Nucleus accumbens (tissue), 56 donors: ENCODE results near the gene CPEB4.

ENCODE experiments used
- DNase-seq, 56 donors: peaks; one replicate each; lab custom pipeline; 2025; lab: John Stamatoyannopoulos, UW

Gene CPEB4

DNA sequence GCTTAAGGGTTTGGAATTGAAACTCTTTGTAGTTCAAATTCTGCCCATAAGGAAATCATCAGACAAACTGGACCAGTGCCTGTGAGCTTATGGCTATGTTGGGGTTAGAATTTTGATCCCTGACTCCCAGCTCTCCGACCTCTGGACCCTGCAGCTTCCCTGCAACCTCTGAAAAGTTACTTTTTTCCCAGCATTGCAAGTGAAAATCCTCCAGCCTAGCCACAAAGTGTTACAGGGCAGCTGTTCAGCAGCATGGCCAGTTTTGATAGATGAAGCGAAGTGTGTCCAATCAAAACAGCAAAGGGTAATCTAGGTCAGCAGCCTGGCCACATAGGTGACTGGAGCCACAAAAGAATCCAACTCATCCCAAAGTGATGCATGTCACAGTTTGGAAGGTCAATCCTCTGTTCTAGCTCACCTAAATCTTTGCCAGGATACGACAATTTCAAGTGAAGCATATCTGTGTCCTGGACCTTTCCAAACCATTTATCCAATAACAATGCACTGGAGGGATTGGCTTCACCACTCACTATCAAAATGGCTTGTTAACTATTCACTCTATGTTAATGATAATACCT, 4.7 kb upstream of the CPEB4 start:
- no peak for DNase-seq

DNA sequence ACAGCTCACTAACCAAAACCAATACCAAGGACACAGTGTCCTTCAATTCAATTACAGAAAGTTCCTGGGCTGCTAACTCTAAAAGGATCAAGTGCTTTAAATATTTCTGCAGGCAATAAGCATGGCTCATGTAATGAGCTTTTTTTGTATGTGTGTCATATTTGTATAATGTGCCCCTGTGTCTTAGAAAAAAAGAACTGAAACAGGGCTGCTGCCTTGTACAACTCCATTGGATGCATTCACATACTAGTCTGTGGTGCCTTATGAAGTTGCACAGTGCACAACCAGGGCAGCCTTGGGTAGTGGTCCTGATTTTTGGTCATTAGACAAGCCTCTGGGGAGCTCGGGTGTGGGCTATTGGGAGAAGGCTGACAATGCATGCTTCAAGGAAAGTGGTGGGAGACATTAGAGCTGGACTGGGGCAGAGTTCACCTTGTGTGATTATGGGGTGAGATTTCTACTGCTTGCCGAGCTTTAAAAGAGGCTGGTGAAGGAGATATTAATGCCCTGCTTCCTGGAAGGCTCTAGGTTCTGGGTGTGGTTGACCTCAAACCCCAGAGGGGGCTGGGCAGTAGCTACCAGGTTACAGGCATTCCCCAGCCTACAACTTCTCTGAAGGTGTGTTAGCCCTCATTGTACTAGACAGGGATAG, 3.6 kb upstream of the CPEB4 start:
- no peak for DNase-seq

- no peak for DNase-seq
Measured at GRCh38 chr5:173885054-173885443, 3.1 kb upstream of the CPEB4 start.

- DNase-seq = no peak
Measured at GRCh38 chr5:173885475-173886010, 2.6 kb upstream of the CPEB4 start.

- DNase-seq = no peak
Measured at GRCh38 chr5:173886150-173886549, 2.0 kb upstream of the CPEB4 start.

GRCh38 chr5:173888473-173889131, 453 bp downstream of the CPEB4 start:
- DNase-seq = peak in 6 of 56 donors; percentile 14 to 40 (median 24)

DNA sequence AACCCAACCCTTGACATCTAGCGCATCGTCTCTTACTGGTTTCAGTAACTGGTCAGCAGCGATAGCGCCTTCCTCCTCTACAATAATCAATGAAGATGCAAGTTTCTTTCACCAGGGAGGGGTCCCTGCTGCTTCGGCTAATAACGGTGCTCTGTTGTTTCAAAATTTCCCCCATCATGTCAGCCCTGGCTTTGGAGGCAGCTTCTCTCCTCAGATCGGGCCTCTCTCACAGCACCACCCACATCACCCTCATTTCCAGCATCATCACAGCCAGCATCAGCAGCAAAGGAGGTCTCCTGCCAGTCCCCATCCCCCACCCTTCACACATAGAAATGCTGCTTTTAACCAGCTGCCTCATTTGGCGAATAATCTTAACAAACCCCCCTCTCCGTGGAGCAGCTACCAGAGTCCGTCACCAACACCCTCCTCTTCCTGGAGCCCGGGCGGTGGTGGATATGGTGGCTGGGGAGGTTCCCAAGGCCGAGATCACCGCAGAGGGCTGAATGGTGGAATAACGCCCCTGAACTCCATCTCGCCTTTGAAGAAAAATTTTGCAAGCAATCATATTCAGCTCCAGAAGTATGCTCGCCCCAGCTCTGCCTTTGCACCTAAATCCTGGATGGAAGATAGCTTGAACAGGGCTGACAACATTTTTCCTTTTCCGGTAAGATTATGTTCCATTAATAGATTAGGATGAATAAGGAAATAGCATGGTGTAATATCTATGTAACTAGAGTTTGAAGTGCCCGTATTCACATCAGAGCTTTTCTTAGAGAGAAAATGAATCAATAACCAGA, 2.2 kb downstream of the CPEB4 start:
- DNase-seq = peak in 48 of 56 donors; percentile 27 to 86 (median 62)

DNA sequence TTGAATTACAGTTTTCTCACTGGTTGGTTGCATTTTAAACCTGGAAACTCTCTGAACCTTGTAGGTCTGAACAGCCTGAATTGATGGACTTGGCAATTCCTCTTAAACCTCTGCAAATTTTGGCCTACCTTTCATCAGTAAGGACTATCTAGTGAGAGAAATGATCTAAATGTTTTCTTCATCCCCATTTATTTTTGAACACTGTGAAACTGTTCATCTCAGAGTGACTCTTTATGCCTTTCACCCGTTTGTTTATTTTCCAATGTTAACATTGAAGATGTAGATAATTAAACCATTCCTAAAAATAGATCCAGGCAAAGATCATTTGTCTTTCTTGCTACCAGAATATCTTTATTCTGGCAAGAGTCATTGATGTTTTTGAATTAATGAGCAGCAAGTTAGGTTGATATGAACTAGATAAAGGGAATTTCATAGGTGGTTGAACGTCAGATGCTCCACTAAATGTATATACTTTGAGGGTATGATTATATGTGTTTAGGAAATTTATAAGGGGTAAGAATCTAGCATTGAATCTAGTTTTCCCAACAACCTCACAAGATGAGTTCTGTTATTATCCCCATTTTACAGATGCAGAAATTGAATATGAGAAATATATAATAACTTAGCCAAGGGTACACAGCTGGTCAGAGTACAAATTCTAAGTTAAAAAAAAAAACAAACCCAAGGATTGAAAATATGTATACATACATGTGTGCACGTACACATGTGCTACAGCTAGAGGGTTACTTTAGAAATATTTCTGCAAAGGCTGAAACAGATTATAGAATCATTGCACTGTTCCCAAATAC, 3.4 kb downstream of the CPEB4 start:
- no peak for DNase-seq

GRCh38 chr5:173893192-173893561, 5.0 kb downstream of the CPEB4 start:
- DNase-seq = no peak

DNA sequence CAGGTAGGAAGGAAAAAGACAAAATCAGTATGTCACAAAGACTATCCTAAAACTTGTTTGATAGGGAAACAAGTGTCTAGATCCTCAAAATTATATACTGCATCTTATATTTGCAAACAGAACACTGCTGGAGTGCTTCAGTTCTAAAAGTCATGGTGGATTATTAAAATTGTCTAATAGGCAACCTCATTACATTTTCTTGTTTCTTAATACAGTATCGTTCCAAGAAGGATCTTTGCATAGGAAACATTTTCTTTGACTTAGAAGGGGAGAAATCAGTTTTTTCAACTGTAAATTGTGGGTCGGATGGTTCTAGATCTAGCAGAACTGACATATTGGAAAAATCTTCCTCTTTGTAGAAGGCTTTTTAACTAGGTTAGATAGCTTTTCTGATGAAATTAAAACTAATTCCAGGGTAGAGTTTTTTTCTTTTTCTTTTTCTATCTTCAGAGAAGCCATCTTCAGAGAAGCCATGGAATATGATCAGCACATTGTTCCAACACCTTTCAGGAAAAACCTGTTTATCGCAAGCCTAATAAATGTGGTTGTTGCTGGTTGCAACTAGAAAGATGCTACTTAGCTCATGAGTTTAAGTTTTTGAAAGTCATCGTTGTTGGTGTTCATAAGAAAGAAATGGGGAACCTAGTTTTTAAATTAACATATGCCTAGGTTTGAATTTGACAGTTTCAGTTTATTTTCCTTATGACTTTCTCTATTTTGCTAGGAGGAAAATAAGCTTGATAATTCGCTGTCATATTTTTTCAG, 7.4 kb downstream of the CPEB4 start:
- DNase-seq = no peak

- DNase-seq = no peak
Measured at GRCh38 chr5:173896631-173897030, 8.5 kb downstream of the CPEB4 start.

- no peak for DNase-seq
Measured at GRCh38 chr5:173901705-173902104, 13.6 kb downstream of the CPEB4 start.

GRCh38 chr5:173902334-173902733, 14.2 kb downstream of the CPEB4 start:
- DNase-seq = peak in 1 of 56 donors; percentile 29

- DNase-seq = no peak
Measured at GRCh38 chr5:173902743-173903142, 14.6 kb downstream of the CPEB4 start.

GRCh38 chr5:173903396-173904140, 15.4 kb downstream of the CPEB4 start:
- no peak for DNase-seq

DNA sequence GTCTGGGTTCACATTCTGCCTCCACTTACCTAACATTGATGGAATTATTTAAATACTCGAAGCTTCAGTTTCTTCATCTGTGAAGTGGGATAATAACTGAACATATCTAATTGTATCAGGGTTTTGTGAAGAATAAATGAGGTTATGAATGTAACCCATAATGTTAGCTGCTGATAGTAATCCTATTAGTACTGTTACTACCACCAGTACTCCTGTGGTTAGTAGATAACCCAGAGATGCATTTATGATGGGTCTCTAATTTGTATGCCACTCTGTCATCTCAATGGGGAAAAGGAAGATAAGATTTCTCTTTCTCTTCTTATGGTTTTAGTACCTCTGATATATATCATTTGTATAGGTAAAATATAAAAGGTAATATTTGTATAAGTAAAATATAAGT, 16.0 kb downstream of the CPEB4 start:
- no peak for DNase-seq

DNA sequence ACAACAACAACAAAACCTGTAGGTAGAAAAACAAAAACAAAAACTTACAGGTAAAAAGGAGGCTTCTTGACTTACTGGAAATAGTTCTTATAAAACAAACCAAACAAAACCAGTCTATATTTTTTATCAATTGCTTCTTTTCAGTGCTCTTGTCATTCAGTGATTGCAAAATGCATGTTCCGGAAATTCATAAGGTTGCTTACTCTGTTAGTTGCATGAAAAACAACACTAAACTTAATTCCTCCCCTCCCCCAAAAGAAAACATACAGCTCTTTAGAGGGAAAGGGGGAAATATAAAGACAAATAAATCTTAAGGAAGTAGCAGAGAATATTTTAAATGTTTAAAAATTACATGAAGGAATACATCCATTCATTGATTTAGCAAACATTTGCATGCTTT, 19.1 kb downstream of the CPEB4 start:
- no peak for DNase-seq

GRCh38 chr5:173907686-173908371, 19.7 kb downstream of the CPEB4 start:
- DNase-seq = no peak
